Measurements from ENCODE around the gene CDC37. TPM values are rescaled to one million over a fixed set of nuclear protein-coding genes. Genes with fewer than 3 reads are reported as not detected.
A peak's percentile ranks its signal among the peaks of the same experiment; 100 is the strongest.

Gene CDC37
- total RNA-seq, 4 donors from 2014 or later: 127 to 260 (median 155) TPM

DNA sequence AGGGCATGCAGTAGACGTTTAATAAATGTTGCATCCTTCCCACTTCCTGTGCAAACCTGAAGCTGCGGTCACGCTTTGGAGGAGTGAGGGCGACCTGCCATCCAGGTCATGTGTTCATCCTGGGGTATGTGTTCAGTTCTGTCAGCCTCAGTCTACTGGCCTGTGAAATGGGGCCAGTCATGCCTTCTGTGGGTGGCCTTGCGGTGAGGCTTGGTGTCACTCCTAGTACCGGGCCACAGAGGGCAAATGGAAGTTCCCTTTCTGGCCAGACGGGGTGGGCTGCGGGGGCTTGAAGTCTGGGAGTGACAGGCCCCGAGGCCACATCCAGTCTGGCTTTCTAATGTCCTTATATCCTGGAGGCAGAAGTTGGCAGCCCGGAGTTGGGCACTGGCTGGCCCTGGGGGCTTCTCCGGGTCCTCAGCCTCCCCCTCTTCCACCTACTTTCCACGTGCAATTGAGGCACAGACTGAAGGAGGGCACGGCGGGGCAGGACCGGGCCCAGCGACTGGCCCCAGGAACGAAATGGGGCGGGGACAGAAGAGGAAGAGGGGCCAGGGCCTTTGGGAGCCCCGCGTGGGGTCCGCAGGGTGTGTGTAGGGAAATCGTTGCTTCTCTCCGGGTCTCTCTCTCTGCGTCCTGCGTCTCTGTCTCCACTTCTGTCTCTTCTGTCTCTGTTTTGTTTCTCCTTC is 28.1 kb upstream of the CDC37 start:
- peak overlapping the region in 3 of 4 donors; percentile 62 to 75 (median 70) for H3K27ac ChIP-seq
- H3K27me3 ChIP-seq: peaks cover 0 to 59% of the 10 kb centered on the region in 2 donors
- H3K9me3 ChIP-seq: no peaks in the 10 kb centered on the region
- H3K4me1 ChIP-seq: peaks cover 0 to 25% (median 10%) of the 10 kb centered on the region in 4 donors
- no peaks in the 10 kb centered on the region for H3K36me3 ChIP-seq
- DNase-seq (ENCODE audit: low spot score in 2 of 2): no peak
- WGBS, 2 donors: 8% methylated on average over 19 to 25 of the region's 25 CpGs
- TF ChIP-seq EP300 (IDR thresholded peaks at IDR 0.05) (peak in 1 of 2 donors; percentile 33), POLR2A (IDR thresholded peaks at IDR 0.05) (no peak)
- TF ChIP-seq, protein P1, sequence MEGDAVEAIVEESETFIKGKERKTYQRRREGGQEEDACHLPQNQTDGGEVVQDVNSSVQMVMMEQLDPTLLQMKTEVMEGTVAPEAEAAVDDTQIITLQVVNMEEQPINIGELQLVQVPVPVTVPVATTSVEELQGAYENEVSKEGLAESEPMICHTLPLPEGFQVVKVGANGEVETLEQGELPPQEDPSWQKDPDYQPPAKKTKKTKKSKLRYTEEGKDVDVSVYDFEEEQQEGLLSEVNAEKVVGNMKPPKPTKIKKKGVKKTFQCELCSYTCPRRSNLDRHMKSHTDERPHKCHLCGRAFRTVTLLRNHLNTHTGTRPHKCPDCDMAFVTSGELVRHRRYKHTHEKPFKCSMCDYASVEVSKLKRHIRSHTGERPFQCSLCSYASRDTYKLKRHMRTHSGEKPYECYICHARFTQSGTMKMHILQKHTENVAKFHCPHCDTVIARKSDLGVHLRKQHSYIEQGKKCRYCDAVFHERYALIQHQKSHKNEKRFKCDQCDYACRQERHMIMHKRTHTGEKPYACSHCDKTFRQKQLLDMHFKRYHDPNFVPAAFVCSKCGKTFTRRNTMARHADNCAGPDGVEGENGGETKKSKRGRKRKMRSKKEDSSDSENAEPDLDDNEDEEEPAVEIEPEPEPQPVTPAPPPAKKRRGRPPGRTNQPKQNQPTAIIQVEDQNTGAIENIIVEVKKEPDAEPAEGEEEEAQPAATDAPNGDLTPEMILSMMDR (IDR thresholded peaks at IDR 0.05): peak in 1 of 5 experiments; percentile 13
- H3K4me3 ChIP-seq: peak overlapping the region; percentile 35 to 63 (median 44)

DNA sequence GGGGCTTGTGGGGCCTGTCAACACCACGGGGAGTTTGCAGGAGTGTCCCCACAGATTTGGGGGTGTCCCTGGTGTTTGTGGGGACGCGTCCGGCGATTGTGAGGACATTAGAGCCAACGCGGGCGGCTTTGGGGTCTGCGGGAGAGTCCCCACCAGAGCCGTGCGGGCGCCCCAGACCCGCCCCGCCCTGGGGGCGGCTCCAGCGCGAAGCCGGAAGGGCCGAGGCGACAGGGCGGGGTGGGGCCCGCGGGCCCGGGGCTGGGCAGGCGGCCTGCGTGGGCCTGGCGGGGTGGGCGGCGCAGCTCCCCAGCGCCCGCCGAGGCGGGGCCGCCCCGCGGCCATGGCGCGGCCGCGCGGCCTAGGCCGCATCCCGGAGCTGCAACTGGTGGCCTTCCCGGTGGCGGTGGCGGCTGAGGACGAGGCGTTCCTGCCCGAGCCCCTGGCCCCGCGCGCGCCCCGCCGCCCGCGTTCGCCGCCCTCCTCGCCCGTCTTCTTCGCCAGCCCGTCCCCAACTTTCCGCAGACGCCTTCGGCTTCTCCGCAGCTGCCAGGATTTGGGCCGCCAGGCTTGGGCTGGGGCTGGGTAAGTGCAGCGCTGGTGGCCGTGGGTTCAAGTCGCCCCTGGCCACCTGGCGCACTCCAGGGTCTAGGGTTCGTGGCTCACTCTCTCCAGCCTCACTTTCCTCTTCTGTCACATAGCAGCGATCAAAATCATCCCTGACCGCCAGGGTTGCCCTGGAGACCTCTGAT is 27.3 kb upstream of the CDC37 start:
- WGBS, 2 donors: 2 to 8% methylated on average over 27 to 33 of the region's 75 CpGs
- Histone ChIP-seq H3K36me3 (no peaks in the 10 kb centered on the region), H3K4me3 (peak overlapping the region; percentile 35 to 63 (median 44)), H3K4me1 (peaks cover 0 to 25% (median 10%) of the 10 kb centered on the region in 4 donors), H3K27ac (peak overlapping the region in 3 of 4 donors; percentile 42 to 75 (median 62)), H3K9me3 (no peaks in the 10 kb centered on the region), H3K27me3 (peaks cover 0 to 66% of the 10 kb centered on the region in 2 donors)
- DNase-seq (ENCODE audit: low spot score in 2 of 2): no peak
- TF ChIP-seq POLR2A (IDR thresholded peaks at IDR 0.05) (peak; percentile 32 to 35), EP300 (IDR thresholded peaks at IDR 0.05) (no peak)
- TF ChIP-seq, protein P1 (IDR thresholded peaks at IDR 0.05): peak in 1 of 5 experiments; percentile 6

DNA sequence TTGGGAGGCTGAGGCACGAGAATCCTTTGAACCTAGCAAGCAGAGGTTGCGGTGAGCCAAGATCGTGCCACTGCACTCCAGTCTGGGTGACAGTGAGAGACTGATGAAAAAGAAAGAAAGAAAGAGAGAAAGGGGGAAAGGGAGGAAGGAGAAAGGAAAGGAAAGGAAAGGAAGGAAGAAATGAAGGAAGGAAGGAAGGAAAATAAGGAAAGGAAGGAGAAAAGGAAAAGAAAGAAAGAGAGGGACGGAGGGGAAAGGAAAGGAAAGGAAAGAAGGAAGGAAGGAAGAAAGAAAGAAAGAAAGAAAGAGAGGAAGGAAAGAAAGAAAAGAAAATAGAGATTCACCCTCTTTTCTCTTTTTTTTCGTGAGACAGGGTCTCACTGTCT is 25.6 kb upstream of the CDC37 start:
- TF ChIP-seq, protein P1 (IDR thresholded peaks at IDR 0.05): no peak
- TF ChIP-seq POLR2A (IDR thresholded peaks at IDR 0.05) (no peak), EP300 (IDR thresholded peaks at IDR 0.05) (no peak)
- peak overlapping the region in 1 of 4 donors; percentile 10 for H3K27ac ChIP-seq
- H3K4me1 ChIP-seq: peaks cover 0 to 33% (median 16%) of the 10 kb centered on the region in 4 donors
- no peak for DNase-seq (ENCODE audit: low spot score in 2 of 2)
- no peak overlapping the region for H3K4me3 ChIP-seq
- WGBS, 2 donors: 68 to 73% methylated on average over 5 of the region's 5 CpGs
- peaks cover 0 to 81% of the 10 kb centered on the region in 2 donors for H3K27me3 ChIP-seq
- H3K36me3 ChIP-seq: no peaks in the 10 kb centered on the region
- no peaks in the 10 kb centered on the region for H3K9me3 ChIP-seq

DNA sequence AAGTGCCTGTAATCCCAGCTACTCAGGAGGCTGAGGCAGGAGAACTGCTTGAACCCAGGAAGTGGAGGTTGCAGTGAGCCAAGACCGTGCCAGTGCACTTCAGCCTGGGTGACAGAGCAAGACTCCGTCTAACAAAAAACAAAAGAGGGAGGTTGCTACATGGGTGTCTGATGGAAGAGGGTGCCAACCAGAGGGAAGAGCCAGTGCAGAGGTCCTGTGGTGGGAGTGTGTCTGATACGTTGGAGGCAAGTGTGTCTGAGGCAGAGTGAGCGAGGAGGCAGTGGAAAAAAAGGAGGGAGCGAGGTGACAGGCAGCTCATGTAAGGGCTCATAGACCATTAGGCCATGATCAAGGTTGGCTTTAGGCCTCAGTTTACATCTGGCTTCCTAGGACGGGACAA is 23.8 kb upstream of the CDC37 start:
- DNase-seq (ENCODE audit: low spot score in 2 of 2): no peak
- WGBS, 2 donors: 67 to 84% methylated on average over 6 of the region's 6 CpGs
- no peaks in the 10 kb centered on the region for H3K9me3 ChIP-seq
- no peak overlapping the region for H3K4me3 ChIP-seq
- H3K27ac ChIP-seq: no peak overlapping the region
- TF ChIP-seq POLR2A (IDR thresholded peaks at IDR 0.05) (no peak), EP300 (IDR thresholded peaks at IDR 0.05) (no peak)
- TF ChIP-seq, protein P1 (IDR thresholded peaks at IDR 0.05): no peak
- no peaks in the 10 kb centered on the region for H3K36me3 ChIP-seq
- peaks cover 0 to 84% of the 10 kb centered on the region in 2 donors for H3K27me3 ChIP-seq
- peaks cover 0 to 36% (median 14%) of the 10 kb centered on the region in 4 donors for H3K4me1 ChIP-seq

Data from tibial nerve (tissue), 4 donors.